Left ventricle myocardium inferior (tissue), 1 donor: ENCODE results near the gene E2F4. TPM values are rescaled to one million over a fixed set of nuclear protein-coding genes. Genes with fewer than 3 reads are reported as not detected.

Experiments
- DNase-seq: peaks from one replicate; pipeline ENCODE4 v3.0.0-alpha.2; 2020
- H3K27ac ChIP-seq: fragments of 200-600 bp; replicated peaks from 2 replicates; pipeline ENCODE4 v1.8.0; 2021
- H3K27me3 ChIP-seq: fragments of 200-600 bp; 2 replicates; pipeline ENCODE4 v1.8.0; 2021; ENCODE audit warnings: low read depth
- H3K36me3 ChIP-seq: fragments of 200-600 bp; 2 replicates; pipeline ENCODE4 v1.8.0; 2021
- H3K4me1 ChIP-seq: fragments of 200-600 bp; 2 replicates; pipeline ENCODE4 v1.8.0; 2021
- H3K4me3 ChIP-seq: fragments of 200-600 bp; 2 replicates; pipeline ENCODE4 v1.8.0; 2021; ENCODE audit warnings: mild to moderate bottlenecking, moderate library complexity
- H3K9me3 ChIP-seq: fragments of 200-600 bp; replicated peaks from 2 replicates; pipeline ENCODE4 v1.8.0; 2021
- intact Hi-C: fragments of 100-400 bp; cut with micrococcal nuclease; formaldehyde crosslinking; loops from one replicate; pipeline ENCODE4 v1.11.0; 2022
- total RNA-seq: library from RNA; stranded (reverse); fragmentation: NEBNext Ultra II Directional; extraction: Animal tissue kit (Norgen Biotek cat#: 25700); gene quantifications from one replicate; pipeline ENCODE4 v1.2.1, GENCODE V29; 2021
- TF ChIP-seq, protein P1 (sequence below): fragments of 200-600 bp; IDR thresholded peaks from 2 replicates; pipeline ENCODE4 v1.8.0; 2021; ENCODE audit warnings: antibody characterized with exemption, mild to moderate bottlenecking, borderline replicate concordance
- donor health status: DM: no; HTN: yes; CAD: no; lungs with severe emphysema.

E2F4 gene
- total RNA-seq, 1 donor from 2014 or later, result 35.9 TPM

DNA sequence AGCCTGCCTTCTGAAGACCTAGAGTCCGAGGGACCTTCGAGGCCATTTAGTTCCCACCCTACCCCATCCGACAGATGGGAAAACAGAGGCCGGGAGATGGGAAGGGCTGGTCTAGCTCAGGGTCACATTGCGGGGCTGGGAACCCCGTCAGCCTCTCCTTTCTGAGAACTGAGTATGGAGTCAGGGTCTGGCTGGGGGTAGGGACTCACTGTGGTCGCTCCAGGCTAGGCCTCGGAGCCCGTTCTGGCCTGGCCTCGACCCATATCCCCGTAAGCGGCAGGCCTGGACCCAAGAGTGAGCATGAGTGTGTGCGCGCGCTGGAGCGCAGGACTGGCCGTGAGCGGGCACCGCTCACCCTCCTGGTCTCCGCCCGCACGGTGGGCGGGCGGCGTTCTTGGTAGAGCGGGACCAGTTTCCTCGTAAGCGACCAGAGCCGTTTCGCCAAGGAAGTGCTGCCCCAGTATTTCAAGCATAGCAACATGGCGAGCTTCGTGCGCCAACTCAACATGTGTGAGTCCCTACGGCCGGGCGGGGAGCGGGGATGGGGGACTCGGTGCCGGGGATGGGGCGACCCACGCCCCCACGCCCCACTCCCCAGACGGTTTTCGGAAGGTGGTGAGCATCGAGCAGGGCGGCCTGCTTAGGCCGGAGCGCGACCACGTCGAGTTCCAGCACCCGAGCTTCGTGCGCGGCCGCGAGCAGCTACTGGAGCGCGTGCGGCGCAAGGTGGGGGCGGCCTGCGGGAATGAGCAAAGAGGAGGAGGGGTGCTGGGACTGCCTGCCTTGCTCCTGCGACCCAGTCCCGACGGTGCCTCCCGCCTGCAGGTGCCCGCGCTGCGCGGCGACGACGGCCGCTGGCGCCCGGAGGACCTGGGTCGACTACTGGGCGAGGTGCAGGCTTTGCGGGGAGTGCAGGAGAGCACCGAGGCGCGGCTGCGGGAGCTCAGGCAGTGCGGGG lies 26.6 kb upstream of the E2F4 start:
- Histone ChIP-seq H3K27me3 (peaks cover 45% of the 10 kb centered on the region), H3K4me1 (peaks cover 70% of the 10 kb centered on the region), H3K27ac (peak overlapping the region; percentile 90), H3K9me3 (no peaks in the 10 kb centered on the region), H3K4me3 (peak overlapping the region; percentile 70), H3K36me3 (no peaks in the 10 kb centered on the region)
- no peak for DNase-seq
- intact Hi-C loops, result no loop called here
- TF ChIP-seq, protein P1, sequence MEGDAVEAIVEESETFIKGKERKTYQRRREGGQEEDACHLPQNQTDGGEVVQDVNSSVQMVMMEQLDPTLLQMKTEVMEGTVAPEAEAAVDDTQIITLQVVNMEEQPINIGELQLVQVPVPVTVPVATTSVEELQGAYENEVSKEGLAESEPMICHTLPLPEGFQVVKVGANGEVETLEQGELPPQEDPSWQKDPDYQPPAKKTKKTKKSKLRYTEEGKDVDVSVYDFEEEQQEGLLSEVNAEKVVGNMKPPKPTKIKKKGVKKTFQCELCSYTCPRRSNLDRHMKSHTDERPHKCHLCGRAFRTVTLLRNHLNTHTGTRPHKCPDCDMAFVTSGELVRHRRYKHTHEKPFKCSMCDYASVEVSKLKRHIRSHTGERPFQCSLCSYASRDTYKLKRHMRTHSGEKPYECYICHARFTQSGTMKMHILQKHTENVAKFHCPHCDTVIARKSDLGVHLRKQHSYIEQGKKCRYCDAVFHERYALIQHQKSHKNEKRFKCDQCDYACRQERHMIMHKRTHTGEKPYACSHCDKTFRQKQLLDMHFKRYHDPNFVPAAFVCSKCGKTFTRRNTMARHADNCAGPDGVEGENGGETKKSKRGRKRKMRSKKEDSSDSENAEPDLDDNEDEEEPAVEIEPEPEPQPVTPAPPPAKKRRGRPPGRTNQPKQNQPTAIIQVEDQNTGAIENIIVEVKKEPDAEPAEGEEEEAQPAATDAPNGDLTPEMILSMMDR, result no peak

DNA sequence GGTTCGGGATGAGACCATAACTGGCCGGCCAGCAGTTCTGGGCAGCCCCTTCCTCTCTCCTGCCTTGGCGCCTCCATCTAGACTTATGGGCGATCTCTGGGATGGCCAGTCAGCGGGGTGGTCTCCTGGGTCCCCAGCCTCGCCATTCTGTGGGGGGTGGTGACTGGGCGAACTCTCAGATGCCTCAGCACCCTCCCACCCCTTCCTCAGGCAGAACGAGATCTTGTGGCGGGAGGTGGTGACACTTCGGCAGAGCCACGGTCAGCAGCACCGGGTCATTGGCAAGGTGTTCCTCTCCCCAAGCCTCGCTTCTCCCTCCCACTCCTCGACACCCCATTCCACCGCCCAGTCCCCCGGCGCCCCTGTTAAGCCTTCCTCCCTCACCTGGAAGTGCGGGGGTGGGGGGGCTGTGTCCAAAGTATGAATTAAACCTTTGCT lies 25.8 kb upstream of the E2F4 start:
- Histone ChIP-seq H3K27ac (no peak overlapping the region), H3K4me3 (no peak overlapping the region), H3K4me1 (peaks cover 70% of the 10 kb centered on the region), H3K36me3 (no peaks in the 10 kb centered on the region), H3K27me3 (peaks cover 45% of the 10 kb centered on the region), H3K9me3 (no peaks in the 10 kb centered on the region)
- no peak for DNase-seq
- TF ChIP-seq, protein P1, result no peak
- intact Hi-C loops, result no loop called here

DNA sequence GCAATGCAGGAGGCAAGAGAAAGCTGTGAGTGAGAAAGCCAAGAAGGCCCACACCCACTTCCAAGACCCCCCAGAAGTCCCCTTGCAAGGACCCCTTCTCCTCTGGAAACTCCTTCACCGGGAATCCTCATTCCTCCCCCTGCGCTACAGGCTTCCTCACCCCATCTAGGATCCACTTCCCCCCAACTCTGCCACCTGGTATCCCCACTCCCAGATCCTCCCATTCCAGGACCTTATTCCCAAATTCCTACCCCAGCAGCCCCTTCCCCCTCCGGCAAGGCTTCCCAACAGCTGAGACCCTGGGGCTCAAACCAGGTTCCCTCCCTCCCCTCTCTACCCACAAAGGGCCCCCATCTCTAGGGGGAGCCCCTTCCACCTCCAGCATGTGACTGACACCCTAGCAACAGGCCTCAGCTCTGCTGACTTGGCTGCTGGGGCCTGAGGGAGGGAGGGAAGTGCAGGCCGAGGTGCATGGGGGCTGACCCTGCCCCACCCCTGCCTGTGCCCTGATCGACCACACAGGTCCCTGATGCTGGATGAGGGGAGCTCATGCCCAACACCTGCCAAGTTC lies 25.3 kb upstream of the E2F4 start:
- Histone ChIP-seq H3K27ac (no peak overlapping the region), H3K4me3 (no peak overlapping the region)

DNA sequence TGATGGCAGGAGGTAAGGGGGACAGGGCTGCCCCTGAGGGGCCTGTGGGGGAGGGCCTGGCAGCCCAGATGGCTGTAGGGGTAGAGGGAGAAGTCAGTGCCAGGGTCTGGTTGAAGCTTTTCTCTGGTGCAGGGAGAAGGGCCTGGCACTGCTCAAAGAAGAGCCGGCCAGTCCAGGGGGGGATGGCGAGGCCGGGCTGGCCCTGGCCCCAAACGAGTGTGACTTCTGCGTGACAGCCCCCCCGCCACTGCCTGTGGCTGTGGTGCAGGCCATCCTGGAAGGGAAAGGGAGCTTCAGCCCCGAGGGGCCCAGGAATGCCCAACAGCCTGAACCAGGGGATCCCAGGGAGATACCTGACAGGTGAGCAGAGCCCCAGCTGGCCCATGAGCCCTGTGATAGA lies 24.4 kb upstream of the E2F4 start:
- H3K4me1 ChIP-seq, result peaks cover 60% of the 10 kb centered on the region
- TF ChIP-seq, protein P1, result no peak
- DNase-seq, result no peak
- H3K27ac ChIP-seq, result no peak overlapping the region
- intact Hi-C loops, result no loop called here
- no peaks in the 10 kb centered on the region for H3K36me3 ChIP-seq
- no peak overlapping the region for H3K4me3 ChIP-seq
- H3K27me3 ChIP-seq, result peaks cover 37% of the 10 kb centered on the region
- H3K9me3 ChIP-seq, result no peaks in the 10 kb centered on the region

More for the DNA sequence above, 25.3 kb upstream of the E2F4 start:
- H3K36me3 ChIP-seq, result no peaks in the 10 kb centered on the region
- intact Hi-C loops, result no loop called here
- peaks cover 69% of the 10 kb centered on the region for H3K4me1 ChIP-seq
- TF ChIP-seq, protein P1, result no peak
- DNase-seq, result no peak
- peaks cover 45% of the 10 kb centered on the region for H3K27me3 ChIP-seq
- no peaks in the 10 kb centered on the region for H3K9me3 ChIP-seq

DNA sequence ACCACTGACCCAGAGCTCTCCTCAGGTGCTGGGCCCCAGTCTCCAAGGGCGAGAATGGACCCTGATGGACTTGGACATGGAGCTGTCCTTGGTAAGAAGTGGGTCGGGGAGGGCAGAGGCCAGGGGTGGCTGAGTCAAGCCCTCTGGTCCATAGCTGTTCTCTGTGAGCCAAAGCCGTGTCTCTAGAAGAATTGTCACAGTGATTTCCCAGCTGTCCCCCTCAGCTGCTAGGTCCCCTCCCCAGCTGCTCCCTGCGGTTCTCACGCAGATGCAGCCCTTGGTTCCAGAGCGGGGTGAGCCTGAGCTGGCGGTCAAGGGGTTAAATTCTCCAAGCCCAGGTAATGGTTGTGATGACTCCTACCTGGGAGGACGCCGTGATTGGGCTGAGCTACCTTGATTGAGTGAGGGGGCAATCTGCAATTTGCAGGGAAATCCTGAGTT lies 22.9 kb upstream of the E2F4 start:
- Histone ChIP-seq H3K9me3 (no peaks in the 10 kb centered on the region), H3K36me3 (no peaks in the 10 kb centered on the region), H3K4me1 (peaks cover 60% of the 10 kb centered on the region), H3K27ac (peak overlapping the region; percentile 96), H3K27me3 (peaks cover 23% of the 10 kb centered on the region), H3K4me3 (peak overlapping the region; percentile 70)
- TF ChIP-seq, protein P1, result no peak
- intact Hi-C loops, result no loop called here
- DNase-seq, result no peak
